Measurements from ENCODE around the gene TSPAN5.

The TSPAN5 gene

GRCh38 chr4:98586962-98587354, 71.5 kb downstream of the TSPAN5 start:
- FAIRE-seq (no peak), DNase-seq (ENCODE audit: low spot score) (no peak)

- DNase-seq (ENCODE audit: low spot score) (no peak), FAIRE-seq (no peak)
These were observed 72.0 kb downstream of the TSPAN5 start for GRCh38 chr4:98586291-98586961.

- no peak for DNase-seq (ENCODE audit: low spot score)
These were observed 72.8 kb downstream of the TSPAN5 start for GRCh38 chr4:98585596-98585995.

DNA sequence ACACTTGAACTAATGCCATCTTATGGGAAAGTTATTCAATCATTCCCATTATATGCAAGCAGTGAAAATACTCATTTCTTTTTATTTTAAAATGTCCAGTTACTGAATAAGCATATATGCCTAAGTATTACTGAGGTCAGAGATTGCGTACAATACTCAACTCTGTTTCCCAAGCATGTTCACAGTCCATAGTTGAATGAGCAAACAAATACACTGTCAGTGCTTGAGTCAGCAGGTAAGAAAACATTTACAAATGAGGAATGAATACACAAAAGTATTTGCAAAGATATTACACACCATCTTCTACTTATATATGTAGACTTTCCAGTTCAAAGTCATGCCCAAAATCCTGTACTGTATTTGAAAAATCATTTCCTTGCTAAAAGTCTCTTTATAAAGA, 74.1 kb downstream of the TSPAN5 start:
- FAIRE-seq (no peak), DNase-seq (ENCODE audit: low spot score) (no peak)

More at GRCh38 chr4:98585596-98585995, 72.8 kb downstream of the TSPAN5 start:
- no peak for FAIRE-seq

GRCh38 chr4:98583265-98583664, 75.1 kb downstream of the TSPAN5 start:
- DNase-seq (ENCODE audit: low spot score) (no peak), FAIRE-seq (no peak)

DNA sequence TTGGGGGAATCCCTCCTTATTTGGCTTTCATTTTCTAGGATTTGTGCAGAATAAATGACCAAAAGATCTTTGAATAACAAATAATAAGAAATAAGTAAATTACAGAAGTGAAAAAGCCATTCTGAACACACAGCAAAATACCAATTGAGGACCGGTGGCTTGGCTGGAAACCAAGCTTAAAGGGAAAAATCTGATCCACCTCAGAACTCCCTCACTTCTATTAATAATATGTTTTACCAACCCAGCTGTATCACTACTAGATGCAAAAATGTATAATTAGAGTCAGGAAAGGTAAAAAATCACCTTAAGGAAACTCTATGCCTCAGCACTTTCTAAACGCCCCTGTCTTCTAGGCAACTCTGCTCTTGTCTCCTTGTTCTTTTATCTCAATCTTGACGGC, 77.3 kb downstream of the TSPAN5 start:
- DNase-seq (ENCODE audit: low spot score) (no peak), FAIRE-seq (no peak)

GRCh38 chr4:98577956-98578355, 80.5 kb downstream of the TSPAN5 start:
- DNase-seq (ENCODE audit: low spot score), result no peak
- no peak for FAIRE-seq

DNA sequence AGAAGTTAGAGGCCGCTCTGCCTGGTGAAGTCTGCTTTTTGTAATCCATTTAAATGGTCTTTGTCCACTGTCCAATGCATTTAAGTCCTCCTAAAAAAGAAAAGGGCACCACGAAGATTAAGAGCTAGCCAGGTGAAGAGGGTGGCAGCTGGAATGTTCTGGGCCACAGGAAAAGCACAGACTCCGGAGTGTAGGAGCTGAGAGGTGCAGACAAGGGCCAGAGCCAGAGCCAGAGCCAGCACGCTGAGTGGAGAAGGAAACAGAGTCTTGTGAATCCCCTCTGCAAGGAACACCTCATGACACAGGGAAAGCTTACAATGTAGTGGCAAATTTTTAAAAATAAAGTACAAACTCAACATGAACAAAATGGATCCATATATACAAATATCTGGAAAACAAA, 83.6 kb downstream of the TSPAN5 start:
- no peak for DNase-seq (ENCODE audit: low spot score)
- no peak for FAIRE-seq

- DNase-seq (ENCODE audit: low spot score) (peak; percentile 13), FAIRE-seq (no peak)
These were observed 84.6 kb downstream of the TSPAN5 start for GRCh38 chr4:98573791-98574190.

GRCh38 chr4:98572697-98573096, 85.7 kb downstream of the TSPAN5 start:
- no peak for DNase-seq (ENCODE audit: low spot score)

DNA sequence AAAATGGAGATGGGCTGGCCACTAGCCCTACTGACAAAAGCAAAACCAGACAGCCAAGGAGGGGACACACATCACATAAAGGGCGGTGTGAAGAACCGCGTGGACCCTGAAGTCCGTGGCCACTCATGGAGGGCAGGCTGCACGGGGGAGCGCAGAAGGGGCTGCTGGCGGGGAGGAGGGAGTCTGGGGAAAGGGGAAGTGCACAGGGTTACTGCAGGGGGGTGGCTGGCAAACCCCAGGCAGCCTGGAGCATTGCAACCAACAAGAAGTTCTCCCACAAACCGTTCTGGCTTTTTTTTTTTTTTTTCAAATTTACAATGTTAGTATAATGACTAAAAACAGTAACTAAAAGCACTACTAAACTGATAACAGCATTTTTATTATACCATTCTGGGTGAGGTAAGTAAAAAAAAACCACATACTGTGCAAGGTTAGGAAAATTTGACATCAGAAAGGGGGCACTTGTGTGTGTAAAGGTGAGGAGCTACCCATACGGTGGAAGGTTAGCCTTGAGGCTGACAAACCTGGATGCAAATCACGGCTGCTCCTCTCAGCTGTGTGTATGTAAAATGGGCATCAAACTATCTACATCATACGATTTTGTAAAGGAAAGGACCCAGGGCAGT, 87.1 kb downstream of the TSPAN5 start:
- no peak for FAIRE-seq
- no peak for DNase-seq (ENCODE audit: low spot score)

More at GRCh38 chr4:98572697-98573096, 85.7 kb downstream of the TSPAN5 start:
- no peak for FAIRE-seq

GRCh38 chr4:98570151-98570797, 88.1 kb downstream of the TSPAN5 start:
- FAIRE-seq (no peak), DNase-seq (ENCODE audit: low spot score) (no peak)

DNA sequence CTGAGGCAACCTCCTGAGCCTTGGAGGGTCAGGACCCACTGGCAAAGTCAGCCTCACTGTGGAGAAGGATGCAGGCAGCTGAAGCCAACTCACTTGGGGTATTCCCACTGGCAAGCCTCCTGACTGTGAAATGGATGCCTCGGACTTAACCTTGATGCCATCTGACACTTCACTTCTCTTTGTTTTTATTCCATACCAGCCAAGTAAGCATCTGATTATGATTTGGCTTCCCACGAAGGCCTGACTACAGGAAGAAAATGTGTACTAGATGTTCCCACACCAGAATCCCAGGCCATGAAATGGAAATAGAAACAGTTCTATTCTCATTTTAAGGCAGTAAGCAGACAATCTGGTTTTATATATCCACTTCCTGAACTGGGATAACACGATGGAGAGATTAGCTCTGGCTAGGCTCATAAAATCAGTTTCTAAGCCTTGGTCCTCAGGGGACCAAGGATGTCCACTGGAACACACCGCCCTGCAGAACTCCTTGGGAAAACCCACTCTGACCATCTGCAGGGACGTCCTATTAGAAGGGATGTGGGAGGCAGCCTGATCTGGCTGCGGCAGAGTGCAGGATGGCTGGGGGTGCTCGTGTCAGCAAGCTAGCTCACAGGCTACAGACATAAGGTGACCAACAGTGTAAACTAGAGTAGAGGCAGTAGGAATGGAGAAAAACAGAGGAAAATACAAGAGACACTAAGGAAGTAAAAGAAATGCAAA, 89.3 kb downstream of the TSPAN5 start:
- FAIRE-seq, result no peak
- no peak for DNase-seq (ENCODE audit: low spot score)

GRCh38 chr4:98567611-98568010, 90.8 kb downstream of the TSPAN5 start:
- FAIRE-seq, result no peak
- DNase-seq (ENCODE audit: low spot score), result no peak

GRCh38 chr4:98566361-98567008, 91.9 kb downstream of the TSPAN5 start:
- DNase-seq (ENCODE audit: low spot score) (no peak), FAIRE-seq (no peak)

DNA sequence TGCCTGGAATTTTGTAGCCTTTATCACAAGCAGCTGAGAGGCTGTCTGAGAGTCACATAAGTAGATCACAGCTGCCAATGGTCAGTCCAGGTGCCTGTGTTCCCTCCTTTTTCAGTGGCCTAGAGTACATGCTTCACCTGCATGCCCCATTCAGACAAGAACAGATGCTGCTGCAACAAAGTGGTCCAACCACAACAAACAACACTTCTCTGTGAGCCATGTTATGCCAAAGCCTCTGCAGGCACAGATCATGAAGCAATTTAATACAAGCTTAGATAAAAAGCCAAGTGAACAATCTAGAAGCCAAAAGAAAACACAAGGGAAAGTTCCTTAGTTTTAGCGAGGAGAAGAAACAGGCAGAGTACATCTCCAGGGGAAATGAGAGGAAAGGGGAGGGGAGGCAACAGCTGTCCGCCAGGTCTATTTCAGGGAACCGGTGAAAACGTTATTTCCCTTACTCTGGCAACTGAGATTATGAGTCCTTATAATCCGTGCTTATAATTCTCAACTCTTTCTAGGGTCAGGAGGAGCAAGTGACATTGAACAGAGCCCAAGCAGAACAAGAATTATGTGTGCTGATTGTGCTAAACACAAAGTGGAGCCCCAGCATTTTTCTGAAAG, 92.6 kb downstream of the TSPAN5 start:
- FAIRE-seq (no peak), DNase-seq (ENCODE audit: low spot score) (no peak)

DNA sequence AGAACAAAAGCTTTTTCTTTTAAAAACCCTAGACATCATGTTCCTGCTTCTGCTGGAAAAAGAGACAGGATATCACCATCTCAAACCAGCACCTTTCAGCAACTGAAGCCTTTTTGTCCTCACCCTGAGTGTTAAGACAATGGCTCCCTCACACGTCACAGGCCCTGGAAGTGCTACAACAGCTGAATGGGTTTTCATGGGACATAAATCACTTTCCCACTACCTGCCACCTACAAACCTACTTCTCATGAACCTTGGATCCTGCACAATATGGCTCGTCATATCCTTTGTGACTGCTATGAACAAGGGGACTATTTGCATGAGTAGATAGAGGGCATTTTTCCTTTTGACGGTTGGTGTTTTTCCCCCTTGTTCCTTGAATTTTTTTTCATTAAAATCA, 93.6 kb downstream of the TSPAN5 start:
- no peak for FAIRE-seq
- DNase-seq (ENCODE audit: low spot score), result no peak

DNA sequence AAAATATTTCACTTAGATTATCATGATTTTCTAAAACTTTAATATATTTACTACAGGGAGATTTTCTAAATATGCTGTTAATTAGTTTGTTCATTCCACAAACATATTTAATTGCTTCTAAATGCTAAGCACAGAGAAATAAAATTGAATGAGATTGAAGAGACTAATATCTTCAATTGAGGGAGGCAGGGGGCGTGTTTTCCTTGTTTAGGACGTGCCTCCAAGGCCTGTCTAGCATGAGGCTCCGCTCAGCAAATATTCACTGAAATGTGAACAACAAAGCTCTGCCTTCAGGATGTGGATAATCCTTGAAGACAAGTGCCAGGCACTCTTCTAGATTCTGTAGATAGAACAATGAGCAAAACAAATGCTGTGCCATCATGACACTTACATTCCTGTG, 98.1 kb downstream of the TSPAN5 start:
- DNase-seq (ENCODE audit: low spot score), result no peak
- no peak for FAIRE-seq

DNA sequence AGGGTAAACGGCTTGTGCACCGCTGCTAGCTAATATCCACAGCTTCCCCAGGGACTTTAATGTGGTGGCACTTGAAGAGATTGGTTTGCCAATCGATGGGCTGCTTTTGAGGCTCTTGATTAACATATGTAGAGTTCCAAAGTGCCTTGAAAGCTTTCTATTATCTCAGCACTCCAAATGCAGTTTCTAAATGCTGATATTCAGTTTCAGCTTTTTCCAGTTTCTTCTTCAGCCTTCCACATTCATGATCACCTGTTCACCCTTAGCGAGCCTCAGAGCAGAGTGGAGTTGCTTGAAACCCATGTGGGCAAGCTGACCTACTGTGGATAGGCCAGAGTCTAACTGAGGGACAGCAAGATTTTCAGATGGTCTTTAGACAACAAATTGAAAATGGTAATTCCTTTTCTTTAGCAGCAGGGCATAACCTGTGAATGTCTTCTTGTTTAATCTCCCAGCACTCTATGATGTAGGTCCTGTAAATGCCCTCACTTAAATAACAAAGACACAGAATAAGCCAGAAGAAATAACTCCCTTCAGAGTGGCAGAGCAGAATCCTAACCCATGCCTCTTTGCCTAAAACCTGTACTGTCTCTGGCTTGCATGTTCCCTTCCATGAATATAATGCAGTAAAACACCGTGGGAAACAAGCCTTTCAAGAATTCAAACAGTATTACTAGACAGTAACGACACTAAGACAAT, 99.8 kb downstream of the TSPAN5 start:
- FAIRE-seq (no peak), DNase-seq (ENCODE audit: low spot score) (no peak)

GRCh38 chr4:98557194-98557892, 101.1 kb downstream of the TSPAN5 start:
- no peak for DNase-seq (ENCODE audit: low spot score)
- no peak for FAIRE-seq
